ENCODE measurements around the gene MLX.
"Not testable (repeated sequence)": the region's sequence is repeated elsewhere in the genome, so short reads cannot be mapped to it uniquely, and the experiment has no call there.

MLX gene

GRCh38 chr17:42555961-42556617 is 10.8 kb upstream of the MLX start:
- not testable (repeated sequence) for DNase-seq

GRCh38 chr17:42559075-42559474 is 7.8 kb upstream of the MLX start:
- peak; percentile 45 for DNase-seq

GRCh38 chr17:42560246-42560645 is 6.7 kb upstream of the MLX start:
- no peak for DNase-seq

- peak; percentile 94 for DNase-seq
Observed at GRCh38 chr17:42561897-42562387, 5.0 kb upstream of the MLX start, which contains the start of gene COASY. COASY (plus strand) TSS chr17:42562148; CDS start chr17:42562623, 475 bp downstream.

- no peak for DNase-seq
Observed at GRCh38 chr17:42562388-42563142, 4.3 kb upstream of the MLX start.

- DNase-seq, result no peak
Observed at GRCh38 chr17:42563143-42563509, 3.8 kb upstream of the MLX start.

GRCh38 chr17:42563543-42563942 is 3.4 kb upstream of the MLX start:
- DNase-seq, result no peak

- DNase-seq, result no peak
Observed at GRCh38 chr17:42563950-42564349, 3.0 kb upstream of the MLX start.

GRCh38 chr17:42564815-42565522 is 1.9 kb upstream of the MLX start:
- no peak for DNase-seq

- DNase-seq, result no peak
Observed at GRCh38 chr17:42565523-42566214, 1.2 kb upstream of the MLX start.

- DNase-seq, result no peak
Observed at GRCh38 chr17:42566215-42566882, 551 bp upstream of the MLX start.

- DNase-seq, result no peak
Observed at GRCh38 chr17:42568341-42569111, 1.6 kb downstream of the MLX start.

- no peak for DNase-seq
Observed at GRCh38 chr17:42571435-42572225, 4.7 kb downstream of the MLX start.

- DNase-seq, result no peak
Observed at GRCh38 chr17:42573095-42573494, 6.2 kb downstream of the MLX start.

GRCh38 chr17:42574463-42574862 is 7.6 kb downstream of the MLX start:
- DNase-seq, result no peak

GRCh38 chr17:42577140-42577531 is 10.2 kb downstream of the MLX start:
- DNase-seq, result no peak

GRCh38 chr17:42577532-42578281 is 10.8 kb downstream of the MLX start, which contains the start of gene PSMC3IP:
PSMC3IP (minus strand) TSS chr17:42577729; CDS start chr17:42577686, 43 bp downstream.
- peak; percentile 93 for DNase-seq

GRCh38 chr17:42578282-42578869 is 11.5 kb downstream of the MLX start:
- DNase-seq, result peak; percentile 29

- DNase-seq, result no peak
Observed at GRCh38 chr17:42579794-42580551, 13.1 kb downstream of the MLX start.

All from NCI-H226 (cell line).